Spleen (tissue), 11 donors: ENCODE results near the gene BCAR1. TPM values are rescaled to one million over a fixed set of nuclear protein-coding genes. Genes with fewer than 3 reads are reported as not detected.

ENCODE experiments used
- DNase-seq: peaks from one replicate; pipeline ENCODE4 v3.0.0-alpha.2; 2020
- H3K27ac ChIP-seq, 8 donors: fragments of 200-600 bp; sonication (generic) in 7 of 8; 1 replicate in 4 of 8; 2 replicates in 4 of 8; pipeline versions ENCODE4 v1.5.0 to v1.8.0; 2016 to 2021; ENCODE audit warnings: inconsistent platforms in 4 of 8, mild to moderate bottlenecking in 4 of 8, moderate library complexity in 1 of 8
- H3K27me3 ChIP-seq, 7 donors: fragments of 200-600 bp; sonication (generic) in 6 of 7; replicated peaks in 1 of 7; 1 replicate in 4 of 7; 2 replicates in 3 of 7; pipeline versions ENCODE4 v1.5.0 to v1.8.0; 2016 to 2021; ENCODE audit warnings: inconsistent platforms in 3 of 7, mild to moderate bottlenecking in 1 of 7
- H3K36me3 ChIP-seq, 6 donors: fragments of 200-600 bp; sonication (generic) in 5 of 6; 1 replicate in 4 of 6; 2 replicates in 2 of 6; pipeline versions ENCODE4 v1.5.0 to v1.8.0; 2016 to 2021; ENCODE audit warnings: inconsistent platforms in 2 of 6
- H3K4me1 ChIP-seq, 6 donors: fragments of 200-600 bp; sonication (generic) in 5 of 6; 1 replicate in 3 of 6; 2 replicates in 3 of 6; pipeline versions ENCODE4 v1.5.0 to v1.8.0; 2016 to 2021; ENCODE audit warnings: inconsistent platforms in 3 of 6
- H3K4me3 ChIP-seq, 8 donors: fragments of 200-600 bp; sonication (generic) in 7 of 8; 1 replicate in 4 of 8; 2 replicates in 4 of 8; pipeline versions ENCODE4 v1.5.0 to v1.8.0; 2016 to 2021; ENCODE audit warnings: inconsistent platforms in 4 of 8, mild to moderate bottlenecking in 4 of 8, moderate library complexity in 2 of 8
- H3K9me3 ChIP-seq, 8 donors: fragments of 200-600 bp; sonication (generic) in 7 of 8; 1 replicate in 4 of 8; 2 replicates in 4 of 8; pipeline versions ENCODE4 v1.5.0 to v1.8.0; 2016 to 2021; ENCODE audit warnings: inconsistent platforms in 4 of 8
- POLR2A ChIP-seq, 3 donors: fragments of 450-650 bp; IDR thresholded peaks; one replicate each; pipeline ENCODE4 v1.5.1; 2017; ENCODE audit warnings: antibody characterized with exemption in 3 of 3, mild to moderate bottlenecking in 1 of 3
- POLR2AphosphoS5 ChIP-seq, 3 donors: sonication (generic); formaldehyde crosslinking; IDR thresholded peaks; one replicate each; pipeline ENCODE4 v1.5.1; 2017; ENCODE audit warnings: antibody characterized with exemption in 3 of 3
- WGBS, 5 donors: extraction: QIAGEN DNeasy Blood & Tissue Kit in 3 of 5; methylation state at CpG; one replicate each; pipeline versions ENCODE4 v1.1.5 to v1.1.7; 2013 to 2018; 5-methylcytosine and 5-hydroxymethylcytosine counted together
- intact Hi-C: fragments of 100-400 bp; cut with DNase I; formaldehyde crosslinking; loops from one replicate; pipeline ENCODE4 v1.15.0; 2023; ENCODE audit warnings: low total_unique reads
- polyA plus RNA-seq, 3 donors: library from polyadenylated mRNA; stranded (reverse); fragments of 200-250 nt; gene quantifications; one replicate each; pipeline ENCODE4 v1.2.1, GENCODE V29; 2013
- total RNA-seq, 7 donors: library from RNA; depleted of rRNA in 3 of 7; stranded (reverse); fragments of >200 nt in 3 of 7; fragmentation: NEBNext Ultra II Directional in 4 of 7; extraction: Animal tissue kit (Norgen Biotek cat#: 25700) in 4 of 7; gene quantifications; one replicate each; pipeline versions ENCODE4 v1.1.0 to v1.2.1, GENCODE V29; 2016 to 2021
- TF ChIP-seq, protein P1 (sequence below), 11 experiments: fragments of 200-600 bp in 7 of 11; fragments of 450-650 bp in 4 of 11; sonication (generic) in 4 of 11; IDR thresholded peaks in 8 of 11; conservative IDR thresholded peaks in 3 of 11; 1 replicate in 7 of 11; 2 replicates in 4 of 11; pipeline versions ENCODE4 v1.4.0 to v1.8.0; 2016 to 2021; ENCODE audit warnings: antibody characterized with exemption in 11 of 11, inconsistent platforms in 4 of 11, mild to moderate bottlenecking in 1 of 11
- donor health status: healthy with polysubstance abuse.
- donor health status: DM: no; HTN: no; CAD: no; lungs with moderate emphysema.
- donor health status: DM: no; HTN: no; CAD: no.
- donor health status: Bipolar disorder and iron deficiency.
- donor health status: healthy.
- donor health status: DM: no; HTN: no; CAD: no.
- donor health status: DM: yes; HTN: yes; CAD: no.

The BCAR1 gene
- total and polyA plus RNA-seq, 10 donors, result 14.6 to 164 (median 71.9) TPM

DNA sequence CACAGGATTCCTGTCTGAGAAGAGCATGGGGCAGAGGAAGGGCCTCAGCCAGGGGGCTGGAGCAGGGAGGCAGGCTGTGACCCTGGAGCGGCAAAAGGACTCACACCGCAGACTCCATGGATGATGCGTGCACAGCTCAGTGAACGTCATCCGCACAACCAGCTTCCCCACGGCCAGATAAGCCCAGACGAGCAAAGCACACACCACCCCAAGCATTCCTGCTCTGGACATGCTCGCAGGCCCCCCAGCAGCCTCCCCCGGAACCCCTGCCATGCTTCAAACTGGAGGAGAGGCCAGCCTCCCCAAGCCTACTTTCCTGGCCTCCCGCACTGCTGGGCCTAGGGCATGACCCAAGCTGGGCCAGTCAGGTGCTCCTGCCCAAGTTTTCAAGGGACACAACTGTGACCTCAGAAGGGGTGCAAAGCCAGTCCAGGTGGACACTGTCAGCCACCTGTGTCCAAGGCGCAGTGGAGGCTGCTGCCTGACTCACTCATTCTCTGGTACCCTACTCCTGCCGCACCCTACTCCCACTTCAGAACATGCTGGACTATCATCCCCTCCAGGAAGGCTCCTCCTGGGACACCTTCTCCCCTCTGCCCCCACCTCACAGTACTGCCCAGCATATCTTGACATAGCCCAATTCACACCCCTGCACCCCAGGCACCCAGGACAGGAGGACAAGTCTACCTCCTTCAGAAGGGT lies 4.8 kb downstream of the BCAR1 start:
- Histone ChIP-seq H3K4me1 (peaks cover 29 to 96% (median 76%) of the 10 kb centered on the region in 6 donors), H3K27ac (peak overlapping the region; percentile 66 to 91 (median 84)), H3K36me3 (peaks cover 0 to 15% (median 1%) of the 10 kb centered on the region in 6 donors), H3K27me3 (peaks cover 0 to 90% (median 20%) of the 10 kb centered on the region in 7 donors), H3K9me3 (no peaks in the 10 kb centered on the region), H3K4me3 (peak overlapping the region in 1 of 8 donors; percentile 9)
- TF ChIP-seq POLR2AphosphoS5 (IDR thresholded peaks at IDR 0.05) (no peak), POLR2A (IDR thresholded peaks at IDR 0.05) (no peak)
- TF ChIP-seq, protein P1, sequence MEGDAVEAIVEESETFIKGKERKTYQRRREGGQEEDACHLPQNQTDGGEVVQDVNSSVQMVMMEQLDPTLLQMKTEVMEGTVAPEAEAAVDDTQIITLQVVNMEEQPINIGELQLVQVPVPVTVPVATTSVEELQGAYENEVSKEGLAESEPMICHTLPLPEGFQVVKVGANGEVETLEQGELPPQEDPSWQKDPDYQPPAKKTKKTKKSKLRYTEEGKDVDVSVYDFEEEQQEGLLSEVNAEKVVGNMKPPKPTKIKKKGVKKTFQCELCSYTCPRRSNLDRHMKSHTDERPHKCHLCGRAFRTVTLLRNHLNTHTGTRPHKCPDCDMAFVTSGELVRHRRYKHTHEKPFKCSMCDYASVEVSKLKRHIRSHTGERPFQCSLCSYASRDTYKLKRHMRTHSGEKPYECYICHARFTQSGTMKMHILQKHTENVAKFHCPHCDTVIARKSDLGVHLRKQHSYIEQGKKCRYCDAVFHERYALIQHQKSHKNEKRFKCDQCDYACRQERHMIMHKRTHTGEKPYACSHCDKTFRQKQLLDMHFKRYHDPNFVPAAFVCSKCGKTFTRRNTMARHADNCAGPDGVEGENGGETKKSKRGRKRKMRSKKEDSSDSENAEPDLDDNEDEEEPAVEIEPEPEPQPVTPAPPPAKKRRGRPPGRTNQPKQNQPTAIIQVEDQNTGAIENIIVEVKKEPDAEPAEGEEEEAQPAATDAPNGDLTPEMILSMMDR (IDR thresholded peaks at IDR 0.05 in 8 of 11, conservative IDR thresholded peaks at IDR 0.05 in 3 of 11), result no peak
- DNase-seq, result no peak
- 58 to 83% (median 77%) methylated on average over 11 to 12 of the region's 12 CpGs for WGBS, 5 donors
- intact Hi-C loops, result no loop called here

DNA sequence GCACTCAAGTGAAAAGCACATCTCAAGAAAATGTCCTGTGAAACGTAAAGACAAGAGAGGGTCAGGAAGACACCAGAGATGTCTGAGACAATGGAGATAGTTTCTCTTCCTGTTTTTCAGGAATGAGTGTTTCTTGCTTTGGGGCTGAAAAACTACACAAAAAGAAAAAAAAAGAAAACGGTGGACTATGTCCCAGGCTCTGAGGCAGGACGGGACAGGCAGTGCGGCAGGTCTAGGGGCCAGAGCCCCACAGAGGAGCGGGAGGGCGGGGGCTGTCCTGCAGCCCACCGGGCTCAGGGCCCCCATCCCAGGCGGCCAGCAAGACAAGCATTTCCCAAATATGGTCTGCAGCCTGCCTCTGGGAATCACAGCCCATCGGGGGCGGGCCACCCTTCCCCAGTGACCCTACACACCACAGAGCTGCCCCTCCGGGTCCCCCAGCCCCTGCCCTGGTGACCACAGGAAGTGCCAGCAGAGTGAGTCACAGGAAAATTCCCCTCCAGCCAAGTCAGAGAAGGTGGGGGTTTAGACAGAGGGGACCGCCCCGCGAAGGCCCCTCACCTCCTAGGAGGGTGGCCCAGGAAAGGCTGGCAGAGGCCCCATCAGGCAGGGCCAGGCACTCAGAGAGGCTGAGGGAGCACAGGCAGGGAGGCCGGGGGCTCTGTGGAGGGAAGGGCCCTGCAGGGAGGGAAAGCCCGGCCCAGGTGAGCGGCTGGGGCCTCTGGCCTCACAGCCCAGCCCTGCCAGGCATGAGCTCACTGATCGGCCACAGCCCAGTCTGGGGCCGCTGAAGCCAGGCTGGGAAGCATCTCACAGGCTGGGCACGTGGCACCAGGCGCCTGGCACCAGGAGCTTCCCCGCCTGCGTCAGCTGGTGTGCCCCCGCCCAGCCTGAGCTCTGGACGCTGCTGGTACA lies 6.3 kb downstream of the BCAR1 start:
- TF ChIP-seq POLR2A (IDR thresholded peaks at IDR 0.05) (no peak), POLR2AphosphoS5 (IDR thresholded peaks at IDR 0.05) (peak; percentile 65 to 73 (median 72))
- Histone ChIP-seq H3K27me3 (peaks cover 0 to 80% (median 6%) of the 10 kb centered on the region in 7 donors), H3K4me3 (peak overlapping the region in 1 of 8 donors; percentile 9), H3K36me3 (peaks cover 0 to 31% (median 1%) of the 10 kb centered on the region in 6 donors), H3K9me3 (no peaks in the 10 kb centered on the region), H3K27ac (peak overlapping the region; percentile 67 to 91 (median 84)), H3K4me1 (peaks cover 28 to 97% (median 73%) of the 10 kb centered on the region in 6 donors)
- intact Hi-C loops, result no loop called here
- 46 to 60% (median 55%) methylated on average over 15 to 25 of the region's 25 CpGs for WGBS, 5 donors
- no peak for DNase-seq

DNA sequence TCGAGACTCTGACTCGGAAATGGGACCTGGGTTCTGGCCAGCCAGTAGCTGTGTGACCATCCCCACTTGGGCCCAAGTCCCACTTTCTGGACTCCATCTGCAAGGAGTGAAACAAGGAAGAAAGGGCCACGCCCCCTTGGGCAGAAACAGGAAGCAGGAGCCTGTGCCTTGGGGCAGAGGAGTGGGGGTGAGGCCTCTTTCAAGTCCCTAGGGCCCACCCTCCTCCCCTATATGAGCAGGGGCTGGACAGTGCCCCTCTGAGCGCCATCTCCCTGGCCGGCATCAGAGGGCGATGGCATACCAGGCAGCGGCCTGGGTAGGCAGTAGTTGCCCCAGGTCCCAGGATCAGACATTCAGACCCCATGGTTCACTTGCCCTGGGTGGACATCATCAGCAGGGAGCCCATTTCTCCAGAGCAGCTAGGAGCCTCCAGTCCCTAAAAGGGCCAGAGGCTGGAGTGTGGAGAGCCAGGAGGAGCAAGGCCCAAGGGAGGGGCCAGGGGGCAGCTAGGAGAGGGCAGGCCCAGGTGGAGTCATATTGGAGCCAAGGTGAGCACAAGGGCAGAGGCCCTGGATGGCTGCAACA lies 7.1 kb downstream of the BCAR1 start:
- DNase-seq, result no peak
- H3K27me3 ChIP-seq, result peaks cover 0 to 80% (median 0%) of the 10 kb centered on the region in 7 donors
- peaks cover 0 to 39% (median 1%) of the 10 kb centered on the region in 6 donors for H3K36me3 ChIP-seq
- no peaks in the 10 kb centered on the region for H3K9me3 ChIP-seq
- intact Hi-C loops, result no loop called here
- no peak overlapping the region for H3K4me3 ChIP-seq
- peak overlapping the region; percentile 67 to 91 (median 84) for H3K27ac ChIP-seq
- peaks cover 36 to 97% (median 78%) of the 10 kb centered on the region in 6 donors for H3K4me1 ChIP-seq
- 14 to 89% (median 67%) methylated on average over 4 to 7 of the region's 7 CpGs for whole genome bisulfite sequencing, 5 donors
- TF ChIP-seq POLR2A (IDR thresholded peaks at IDR 0.05), result no peak

DNA sequence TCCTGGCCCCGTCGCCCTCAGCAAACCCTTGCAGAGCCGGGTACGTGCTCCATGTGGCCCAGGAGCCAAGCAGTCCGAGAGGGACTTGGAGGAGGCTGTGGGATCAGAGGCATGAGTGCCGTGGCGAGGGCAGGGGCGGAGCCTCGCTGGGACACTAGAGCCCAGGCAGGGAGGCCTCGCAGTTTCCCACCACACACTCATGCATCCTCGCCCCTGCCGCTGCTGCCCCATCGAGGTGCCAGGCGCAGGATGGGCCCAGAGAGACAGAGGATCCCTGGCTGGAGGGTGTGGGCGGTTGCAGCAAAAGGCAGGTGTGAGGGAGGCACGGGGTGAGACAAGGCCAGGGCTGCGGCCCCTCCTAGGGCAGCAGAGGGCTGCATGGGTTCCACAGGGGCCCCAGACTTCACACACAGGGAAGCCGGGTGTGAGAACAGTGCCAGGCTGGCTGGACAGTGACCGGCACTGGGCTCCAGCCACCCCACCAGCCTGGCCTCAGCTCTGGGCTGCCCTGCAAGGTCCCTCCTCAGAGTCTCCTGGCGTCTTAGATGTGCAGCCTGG lies 7.7 kb downstream of the BCAR1 start:
- DNase-seq, result no peak
- no peak overlapping the region for H3K4me3 ChIP-seq

More for the DNA sequence above, 7.7 kb downstream of the BCAR1 start:
- H3K9me3 ChIP-seq, result no peaks in the 10 kb centered on the region
- peaks cover 0 to 80% (median 0%) of the 10 kb centered on the region in 7 donors for H3K27me3 ChIP-seq
- WGBS, 5 donors, result 58 to 78% (median 70%) methylated on average over 14 to 20 of the region's 20 CpGs
- H3K4me1 ChIP-seq, result peaks cover 38 to 97% (median 78%) of the 10 kb centered on the region in 6 donors
- intact Hi-C loops, result no loop called here
- peak in 2 of 3 donors; percentile 45 to 48 for TF ChIP-seq POLR2AphosphoS5 (IDR thresholded peaks at IDR 0.05)
- no peak for TF ChIP-seq POLR2A (IDR thresholded peaks at IDR 0.05)
- peak overlapping the region; percentile 67 to 91 (median 84) for H3K27ac ChIP-seq
- H3K36me3 ChIP-seq, result peaks cover 0 to 41% (median 1%) of the 10 kb centered on the region in 6 donors
